Esophagus squamous epithelium (tissue), 5 donors: ENCODE measurements around the gene CDKL4. TPM values are rescaled to one million over a fixed set of nuclear protein-coding genes. Genes with fewer than 3 reads are reported as not detected.

Experiments
- DNase-seq: peaks from one replicate; lab custom pipeline; 2025; lab: John Stamatoyannopoulos, UW
- H3K27ac ChIP-seq, 4 donors: fragments of 200-600 bp; sonication (generic); one replicate each; pipeline ENCODE4 v1.5.1; 2016 to 2019; ENCODE audit warnings: mild to moderate bottlenecking in 1 of 4
- H3K27me3 ChIP-seq, 4 donors: fragments of 200-600 bp; sonication (generic); 1 replicate in 3 of 4; 2 replicates in 1 of 4; pipeline versions ENCODE4 v1.5.1 to v1.6.0; 2017 to 2021; ENCODE audit warnings: antibody characterized with exemption in 1 of 4
- H3K36me3 ChIP-seq, 3 donors: fragments of 200-600 bp; sonication (generic); one replicate each; pipeline ENCODE4 v1.5.1; 2016 to 2019
- H3K4me1 ChIP-seq, 3 donors: fragments of 200-600 bp; sonication (generic); one replicate each; pipeline ENCODE4 v1.5.1; 2017 to 2019
- H3K4me3 ChIP-seq, 4 donors: fragments of 200-600 bp; sonication (generic); 1 replicate in 3 of 4; 2 replicates in 1 of 4; pipeline ENCODE4 v1.5.1; 2016 to 2019; ENCODE audit warnings: mild to moderate bottlenecking in 2 of 4, moderate library complexity in 1 of 4
- H3K9me3 ChIP-seq, 3 donors: fragments of 200-600 bp; sonication (generic); one replicate each; pipeline ENCODE4 v1.5.1; 2016 to 2019
- POLR2A ChIP-seq, 4 donors: fragments of 450-650 bp; IDR thresholded peaks; one replicate each; pipeline ENCODE4 v1.6.1; 2017; ENCODE audit warnings: antibody characterized with exemption in 4 of 4, mild to moderate bottlenecking in 4 of 4, moderate library complexity in 3 of 4
- WGBS, 2 donors: methylation state at CpG; one replicate each; pipeline ENCODE4 v1.1.5; 2018; 5-methylcytosine and 5-hydroxymethylcytosine counted together
- intact Hi-C: fragments of 100-400 bp; cut with DNase I; formaldehyde crosslinking; loops from one replicate; pipeline ENCODE4 v1.15.0; 2022
- total RNA-seq, 4 donors: library from RNA; depleted of rRNA; stranded (reverse); fragments of >200 nt; gene quantifications; one replicate each; pipeline ENCODE4 v1.1.0, GENCODE V29; 2016
- TF ChIP-seq, protein P1 (sequence below), 6 experiments: fragments of 450-650 bp in 4 of 6; fragments of 200-600 bp in 2 of 6; sonication (generic) in 2 of 6; IDR thresholded peaks; one replicate each; pipeline ENCODE4 v1.5.1; 2016 to 2019; ENCODE audit warnings: antibody characterized with exemption in 6 of 6, mild to moderate bottlenecking in 4 of 6, moderate library complexity in 4 of 6
- donor health status: DM: yes; HTN: yes; CAD: no.

CDKL4 gene
- under 1 TPM in 1 of 4 donors, not detected in 3; 0.38 TPM for total RNA-seq

DNA sequence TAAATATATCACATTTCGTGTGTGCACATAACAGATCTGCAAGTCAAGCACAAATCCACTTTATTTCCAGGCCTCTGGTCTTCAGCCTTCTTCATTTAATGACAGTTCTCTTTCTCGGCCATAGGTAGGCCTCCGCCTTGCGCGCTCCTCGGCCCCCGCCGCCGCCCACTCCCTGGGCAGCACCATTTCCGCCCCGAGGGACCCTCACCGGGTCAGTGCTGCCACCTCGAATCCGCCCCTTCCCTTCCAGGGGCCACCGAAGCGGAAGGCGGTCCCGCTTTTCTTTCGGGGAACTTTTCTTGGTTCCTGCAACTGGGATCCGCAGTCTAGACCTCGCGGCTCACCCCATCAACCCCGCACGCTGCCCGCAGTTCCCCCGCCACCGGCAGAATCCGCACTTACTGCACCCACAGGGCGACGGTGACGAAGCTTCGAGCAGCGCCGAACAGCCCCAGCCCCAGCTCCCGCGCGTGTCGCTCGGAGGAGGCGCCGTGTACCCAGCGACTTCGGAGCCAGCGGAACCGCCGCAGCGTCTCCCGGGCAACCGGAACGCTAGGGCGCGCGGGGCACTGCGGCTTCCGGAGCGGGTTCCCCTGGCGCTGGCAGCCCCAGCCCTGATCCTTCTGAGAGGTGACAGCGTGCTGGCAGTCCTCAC, at the start of gene CDKL4:
CDKL4 (minus strand) TSS at position 502 of the 655 bp plus-strand sequence.
- no peaks in the 10 kb centered on the region for H3K4me1 ChIP-seq
- no peak within 1 kb of the TSS for H3K27ac ChIP-seq
- H3K27me3 ChIP-seq: no peaks in the 10 kb centered on the region
- DNase-seq: no peak
- WGBS, 2 donors: 41 to 72% methylated on average over 12 to 35 of the region's 58 CpGs
- peak within 1 kb of the TSS in 3 of 4 donors; percentile 0 to 58 (median 32) for H3K4me3 ChIP-seq
- TF ChIP-seq POLR2A (IDR thresholded peaks at IDR 0.05): no peak
- TF ChIP-seq, protein P1, sequence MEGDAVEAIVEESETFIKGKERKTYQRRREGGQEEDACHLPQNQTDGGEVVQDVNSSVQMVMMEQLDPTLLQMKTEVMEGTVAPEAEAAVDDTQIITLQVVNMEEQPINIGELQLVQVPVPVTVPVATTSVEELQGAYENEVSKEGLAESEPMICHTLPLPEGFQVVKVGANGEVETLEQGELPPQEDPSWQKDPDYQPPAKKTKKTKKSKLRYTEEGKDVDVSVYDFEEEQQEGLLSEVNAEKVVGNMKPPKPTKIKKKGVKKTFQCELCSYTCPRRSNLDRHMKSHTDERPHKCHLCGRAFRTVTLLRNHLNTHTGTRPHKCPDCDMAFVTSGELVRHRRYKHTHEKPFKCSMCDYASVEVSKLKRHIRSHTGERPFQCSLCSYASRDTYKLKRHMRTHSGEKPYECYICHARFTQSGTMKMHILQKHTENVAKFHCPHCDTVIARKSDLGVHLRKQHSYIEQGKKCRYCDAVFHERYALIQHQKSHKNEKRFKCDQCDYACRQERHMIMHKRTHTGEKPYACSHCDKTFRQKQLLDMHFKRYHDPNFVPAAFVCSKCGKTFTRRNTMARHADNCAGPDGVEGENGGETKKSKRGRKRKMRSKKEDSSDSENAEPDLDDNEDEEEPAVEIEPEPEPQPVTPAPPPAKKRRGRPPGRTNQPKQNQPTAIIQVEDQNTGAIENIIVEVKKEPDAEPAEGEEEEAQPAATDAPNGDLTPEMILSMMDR (IDR thresholded peaks at IDR 0.05): no peak
- intact Hi-C loops: no loop called here
- no peaks in the 10 kb centered on the region for H3K9me3 ChIP-seq
- H3K36me3 ChIP-seq: peaks cover 0 to 6% (median 0%) of the 10 kb centered on the region in 3 donors

DNA sequence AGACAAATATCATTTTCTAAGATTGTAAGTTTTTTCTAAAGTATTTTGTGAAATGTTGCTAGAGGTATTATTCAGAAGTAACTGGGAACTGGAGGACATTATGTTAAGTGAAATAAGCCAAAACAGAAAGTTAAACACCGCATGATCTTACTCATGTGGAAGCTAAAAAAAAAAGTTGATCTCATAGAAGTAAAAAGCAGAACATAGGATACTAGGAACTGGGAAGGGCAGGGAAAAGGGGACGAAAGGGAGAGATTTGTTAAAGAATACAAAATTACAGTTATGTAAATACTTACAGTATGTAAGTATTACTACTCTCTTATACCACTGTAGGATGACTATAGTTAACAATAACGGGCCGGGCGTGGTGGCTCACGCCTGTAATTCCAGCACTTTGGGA, 46.7 kb upstream of the CDKL4 start:
- WGBS, 2 donors: 92 to 95% methylated on average over 6 of the region's 6 CpGs
- TF ChIP-seq, protein P1 (IDR thresholded peaks at IDR 0.05): no peak
- TF ChIP-seq POLR2A (IDR thresholded peaks at IDR 0.05): no peak
- H3K27ac ChIP-seq: no peak overlapping the region
- H3K4me3 ChIP-seq: no peak overlapping the region
- no peak for DNase-seq
- H3K4me1 ChIP-seq: no peaks in the 10 kb centered on the region
- H3K27me3 ChIP-seq: no peaks in the 10 kb centered on the region
- intact Hi-C loops: no loop called here
- H3K9me3 ChIP-seq: no peaks in the 10 kb centered on the region
- H3K36me3 ChIP-seq: peaks cover 0 to 81% (median 6%) of the 10 kb centered on the region in 3 donors

DNA sequence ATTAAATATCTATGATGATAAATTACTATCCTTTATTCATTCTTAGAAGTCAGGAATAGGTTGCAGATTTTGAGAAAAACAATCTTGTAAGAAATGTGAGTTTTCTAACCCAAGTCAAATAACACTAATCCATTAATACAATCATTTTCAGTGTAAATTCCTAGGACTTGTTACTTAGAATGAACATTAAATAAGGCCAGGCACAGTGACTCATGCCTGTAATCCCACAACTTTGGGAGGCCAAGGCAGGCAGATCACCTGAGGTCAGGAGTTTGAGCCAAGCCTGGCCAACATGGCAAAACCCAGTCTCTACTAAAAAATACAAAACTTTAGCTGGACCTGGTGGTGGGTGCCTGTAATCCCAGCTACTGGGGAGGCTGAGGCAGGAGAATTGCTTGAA, 45.8 kb upstream of the CDKL4 start:
- no peaks in the 10 kb centered on the region for H3K9me3 ChIP-seq
- H3K4me1 ChIP-seq: no peaks in the 10 kb centered on the region
- intact Hi-C loops: no loop called here
- TF ChIP-seq POLR2A (IDR thresholded peaks at IDR 0.05): no peak
- TF ChIP-seq, protein P1 (IDR thresholded peaks at IDR 0.05): no peak
- H3K27ac ChIP-seq: no peak overlapping the region
- H3K4me3 ChIP-seq: no peak overlapping the region
- peaks cover 0 to 89% (median 6%) of the 10 kb centered on the region in 3 donors for H3K36me3 ChIP-seq
- H3K27me3 ChIP-seq: no peaks in the 10 kb centered on the region
- DNase-seq: no peak

DNA sequence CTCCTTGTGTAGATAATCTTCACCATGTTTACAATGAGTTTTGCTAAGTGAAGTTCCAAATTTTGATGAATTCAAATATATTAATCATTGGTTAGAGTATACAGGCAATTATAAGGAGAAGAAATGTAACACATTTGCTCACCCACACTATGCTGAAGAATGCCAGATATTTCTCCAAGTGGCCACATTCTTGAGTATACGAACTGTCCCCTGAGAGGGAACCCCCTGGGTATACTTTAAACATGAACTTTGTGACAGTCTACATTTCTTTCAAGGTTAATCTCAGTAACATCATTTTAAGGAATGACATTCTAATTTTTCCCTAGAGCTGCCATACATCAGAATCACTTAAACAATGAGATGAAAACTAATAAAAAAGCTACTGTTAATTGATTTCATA, 39.8 kb upstream of the CDKL4 start:
- Histone ChIP-seq H3K4me1 (no peaks in the 10 kb centered on the region), H3K36me3 (peaks cover 0 to 86% (median 11%) of the 10 kb centered on the region in 3 donors), H3K4me3 (no peak overlapping the region), H3K27me3 (no peaks in the 10 kb centered on the region), H3K27ac (no peak overlapping the region), H3K9me3 (no peaks in the 10 kb centered on the region)
- no peak for DNase-seq
- 88 to 94% methylated on average over 1 of the region's 1 CpG for WGBS, 2 donors
- intact Hi-C loops: no loop called here
- TF ChIP-seq POLR2A (IDR thresholded peaks at IDR 0.05): no peak
- TF ChIP-seq, protein P1 (IDR thresholded peaks at IDR 0.05): no peak

DNA sequence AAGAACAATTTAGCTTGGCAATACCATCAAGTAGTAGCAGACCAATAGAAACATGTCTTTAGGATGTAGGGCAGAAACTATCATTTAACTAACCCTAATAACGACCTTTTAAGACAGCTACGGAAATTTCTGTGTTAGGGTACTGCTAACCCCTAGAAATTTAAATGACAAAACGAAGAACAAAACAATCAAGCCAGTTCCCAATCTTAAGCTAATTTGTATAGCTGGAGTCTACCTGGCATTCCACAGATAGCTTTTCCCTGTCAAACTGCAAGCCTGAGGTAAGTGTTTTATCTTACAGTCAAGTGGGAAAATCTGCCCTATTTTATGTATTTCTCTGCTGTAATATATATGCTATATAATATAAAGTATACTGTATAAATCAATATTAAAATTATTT, 37.6 kb upstream of the CDKL4 start:
- no peak for TF ChIP-seq POLR2A (IDR thresholded peaks at IDR 0.05)
- TF ChIP-seq, protein P1 (IDR thresholded peaks at IDR 0.05): no peak
- Histone ChIP-seq H3K36me3 (peaks cover 0 to 86% (median 5%) of the 10 kb centered on the region in 3 donors), H3K27ac (no peak overlapping the region), H3K4me3 (no peak overlapping the region), H3K9me3 (no peaks in the 10 kb centered on the region), H3K4me1 (no peaks in the 10 kb centered on the region), H3K27me3 (no peaks in the 10 kb centered on the region)
- WGBS, 2 donors: 91 to 95% methylated on average over 3 of the region's 3 CpGs
- intact Hi-C loops: no loop called here
- no peak for DNase-seq
